Measurements from ENCODE around the gene XPO1. TPM values are rescaled to one million over a fixed set of nuclear protein-coding genes. Genes with fewer than 3 reads are reported as not detected.
"Not testable (repeated sequence)": the region's sequence is repeated elsewhere in the genome, so short reads cannot be mapped to it uniquely, and the experiment has no call there.

XPO1 gene
- polyA plus RNA-seq, 1 donor, result 150 TPM

GRCh38 chr2:61534926-61535325 is 3.2 kb downstream of the XPO1 start:
- DNase-seq, result peak; percentile 19

GRCh38 chr2:61530749-61531148 is 7.4 kb downstream of the XPO1 start:
- DNase-seq, result no peak

- no peak for DNase-seq
These were observed 8.0 kb downstream of the XPO1 start for GRCh38 chr2:61529944-61530735.

GRCh38 chr2:61520261-61520660 is 17.9 kb downstream of the XPO1 start:
- DNase-seq, result no peak

- DNase-seq, result no peak
These were observed 25.3 kb downstream of the XPO1 start for GRCh38 chr2:61512768-61513398.

- DNase-seq, result no peak
These were observed 27.2 kb downstream of the XPO1 start for GRCh38 chr2:61510674-61511671.

GRCh38 chr2:61504949-61505348 is 33.2 kb downstream of the XPO1 start:
- DNase-seq, result no peak

- DNase-seq, result no peak
These were observed 39.1 kb downstream of the XPO1 start for GRCh38 chr2:61499060-61499459.

GRCh38 chr2:61493523-61493942 is 44.6 kb downstream of the XPO1 start:
- DNase-seq, result no peak

GRCh38 chr2:61492476-61492875 is 45.7 kb downstream of the XPO1 start:
- no peak for DNase-seq

GRCh38 chr2:61485281-61485680 is 52.9 kb downstream of the XPO1 start:
- no peak for DNase-seq

- no peak for DNase-seq
These were observed 60.1 kb downstream of the XPO1 start for GRCh38 chr2:61478086-61478485.

GRCh38 chr2:61476929-61477589 is 61.1 kb downstream of the XPO1 start:
- DNase-seq, result not testable (repeated sequence)

GRCh38 chr2:61471905-61472805 is 66.0 kb downstream of the XPO1 start:
- peak; percentile 23 for DNase-seq

- DNase-seq, result peak; percentile 97
These were observed 66.9 kb downstream of the XPO1 start, which contains the start of gene USP34 for GRCh38 chr2:61470965-61471904. TSS of gene USP34 (minus strand) at chr2:61471087. CDS start at chr2:61470692, 395 bp downstream.

- peak; percentile 84 for DNase-seq
These were observed 67.8 kb downstream of the XPO1 start for GRCh38 chr2:61470122-61470951.

- DNase-seq, result no peak
These were observed 68.6 kb downstream of the XPO1 start for GRCh38 chr2:61469424-61470121.

GRCh38 chr2:61468231-61468630 is 69.9 kb downstream of the XPO1 start:
- not testable (repeated sequence) for DNase-seq
